ENCODE results near the gene FEN1. TPM values are rescaled to one million over a fixed set of nuclear protein-coding genes. Genes with fewer than 3 reads are reported as not detected.

Gene FEN1
- total RNA-seq, 2 donors from 2014 or later = 2.6 to 3.4 TPM

DNA sequence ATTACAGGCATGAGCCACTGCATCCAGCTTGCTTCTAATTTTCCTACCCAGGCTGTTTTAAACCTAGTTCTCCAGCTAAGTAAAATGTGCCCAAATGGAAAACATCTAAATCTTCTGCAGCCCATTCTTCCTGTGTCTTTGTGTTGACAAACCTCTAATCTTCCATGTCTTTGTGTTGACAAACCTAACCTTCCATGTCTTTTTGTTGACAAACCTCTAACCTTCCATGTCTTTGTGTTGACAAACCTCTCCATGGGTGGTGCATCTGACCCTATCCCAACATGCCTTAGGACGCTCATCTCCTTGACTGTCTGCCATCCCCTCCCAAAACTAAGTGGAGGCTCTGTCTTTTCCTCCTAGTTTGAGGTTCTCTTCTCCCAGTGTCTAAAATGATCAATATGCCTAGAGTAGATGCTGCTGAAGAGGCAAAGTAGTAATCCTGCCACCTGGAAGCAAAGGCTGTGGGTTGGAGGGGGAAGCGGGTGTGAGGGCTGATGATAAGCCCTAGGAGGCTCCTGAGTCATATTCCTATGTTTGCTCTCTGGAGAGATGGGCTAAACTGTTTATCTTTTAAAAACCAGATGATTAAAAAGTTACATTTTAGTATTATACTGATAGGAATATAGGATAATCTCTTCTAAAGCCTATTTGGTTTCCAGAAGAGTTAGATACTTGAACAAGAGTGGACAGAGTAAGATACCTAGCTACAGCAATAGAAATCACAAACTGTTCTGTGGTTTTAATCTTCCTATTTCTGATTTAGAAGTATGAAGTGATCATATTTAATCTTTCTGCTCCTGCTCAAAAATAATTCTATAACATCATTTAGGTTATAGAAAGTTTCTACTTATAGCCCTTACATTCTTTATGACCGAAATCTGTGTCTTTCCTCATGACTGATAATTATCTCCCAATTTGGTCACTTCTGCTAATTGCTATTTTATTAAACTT is 7.9 kb downstream of the FEN1 start:
- Histone ChIP-seq H3K4me1 (peaks cover 8% of the 10 kb centered on the region), H3K4me3 (no peak overlapping the region), H3K27me3 (no peaks in the 10 kb centered on the region), H3K36me3 (replicated peaks in 1 of 2; ENCODE audit: insufficient read depth in 1 of 2, low read depth in 2 of 2) (peaks cover 0 to 5% of the 10 kb centered on the region in 2 donors), H3K27ac (no peak overlapping the region), H3K9me3 (no peaks in the 10 kb centered on the region)
- TF ChIP-seq POLR2A (IDR thresholded peaks at IDR 0.05) = no peak
- TF ChIP-seq, protein P1, sequence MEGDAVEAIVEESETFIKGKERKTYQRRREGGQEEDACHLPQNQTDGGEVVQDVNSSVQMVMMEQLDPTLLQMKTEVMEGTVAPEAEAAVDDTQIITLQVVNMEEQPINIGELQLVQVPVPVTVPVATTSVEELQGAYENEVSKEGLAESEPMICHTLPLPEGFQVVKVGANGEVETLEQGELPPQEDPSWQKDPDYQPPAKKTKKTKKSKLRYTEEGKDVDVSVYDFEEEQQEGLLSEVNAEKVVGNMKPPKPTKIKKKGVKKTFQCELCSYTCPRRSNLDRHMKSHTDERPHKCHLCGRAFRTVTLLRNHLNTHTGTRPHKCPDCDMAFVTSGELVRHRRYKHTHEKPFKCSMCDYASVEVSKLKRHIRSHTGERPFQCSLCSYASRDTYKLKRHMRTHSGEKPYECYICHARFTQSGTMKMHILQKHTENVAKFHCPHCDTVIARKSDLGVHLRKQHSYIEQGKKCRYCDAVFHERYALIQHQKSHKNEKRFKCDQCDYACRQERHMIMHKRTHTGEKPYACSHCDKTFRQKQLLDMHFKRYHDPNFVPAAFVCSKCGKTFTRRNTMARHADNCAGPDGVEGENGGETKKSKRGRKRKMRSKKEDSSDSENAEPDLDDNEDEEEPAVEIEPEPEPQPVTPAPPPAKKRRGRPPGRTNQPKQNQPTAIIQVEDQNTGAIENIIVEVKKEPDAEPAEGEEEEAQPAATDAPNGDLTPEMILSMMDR (IDR thresholded peaks at IDR 0.05) = no peak
- DNase-seq = no peak
- no peak for ATAC-seq
- intact Hi-C loops (cut with DNase I) = loop anchor here (10.0 kb wide), 1 partner anchor 284 kb away; no protein-coding TSS in a partner anchor
- 86 to 88% methylated on average over 3 of the region's 3 CpGs for WGBS, 2 donors

DNA sequence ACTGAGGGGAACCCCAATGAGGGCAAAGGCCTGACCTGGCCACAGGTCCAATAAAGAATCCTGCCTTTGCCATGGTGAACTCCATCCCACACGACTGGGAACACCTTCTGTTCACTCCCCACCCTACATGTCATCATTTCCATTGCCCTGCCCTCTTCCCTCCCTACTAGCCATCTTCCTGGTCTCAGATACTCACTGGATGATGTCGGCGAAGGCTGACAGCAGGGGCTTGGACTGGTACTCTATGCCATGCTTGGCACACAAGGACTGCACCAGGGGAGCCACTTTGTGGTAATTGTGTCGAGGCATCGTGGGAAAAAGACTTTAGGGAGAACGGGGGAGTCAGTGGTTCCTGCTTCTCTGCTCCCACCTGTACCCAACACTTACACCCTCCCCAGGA is 9.9 kb downstream of the FEN1 start:
- 82 to 83% methylated on average over 6 of the region's 6 CpGs for WGBS, 2 donors
- DNase-seq = no peak
- no peak for TF ChIP-seq POLR2A (IDR thresholded peaks at IDR 0.05)
- TF ChIP-seq, protein P1 (IDR thresholded peaks at IDR 0.05) = no peak
- intact Hi-C loops (cut with DNase I) = loop anchor here (10.0 kb wide), 1 partner anchor 282 kb away; no protein-coding TSS in a partner anchor
- H3K9me3 ChIP-seq = no peaks in the 10 kb centered on the region
- H3K4me3 ChIP-seq = no peak overlapping the region
- no peaks in the 10 kb centered on the region for H3K36me3 ChIP-seq (replicated peaks in 1 of 2; ENCODE audit: insufficient read depth in 1 of 2, low read depth in 2 of 2)
- no peak for ATAC-seq
- H3K4me1 ChIP-seq = peaks cover 2% of the 10 kb centered on the region
- no peak overlapping the region for H3K27ac ChIP-seq
- no peaks in the 10 kb centered on the region for H3K27me3 ChIP-seq

GRCh38 chr11:61803889-61804647 is 11.4 kb downstream of the FEN1 start:
- no peaks in the 10 kb centered on the region for H3K27me3 ChIP-seq
- no peaks in the 10 kb centered on the region for H3K9me3 ChIP-seq
- no peak overlapping the region for H3K27ac ChIP-seq
- H3K36me3 ChIP-seq (replicated peaks in 1 of 2; ENCODE audit: insufficient read depth in 1 of 2, low read depth in 2 of 2) = no peaks in the 10 kb centered on the region
- no peak overlapping the region for H3K4me3 ChIP-seq
- ATAC-seq = no peak
- TF ChIP-seq, protein P1 (IDR thresholded peaks at IDR 0.05) = no peak
- TF ChIP-seq POLR2A (IDR thresholded peaks at IDR 0.05) = no peak
- WGBS, 2 donors = 83 to 90% methylated on average over 3 of the region's 3 CpGs
- intact Hi-C loops (cut with DNase I) = loop anchor here (10.0 kb wide), 1 partner anchor 281 kb away; no protein-coding TSS in a partner anchor
- no peak for DNase-seq
- no peaks in the 10 kb centered on the region for H3K4me1 ChIP-seq

DNA sequence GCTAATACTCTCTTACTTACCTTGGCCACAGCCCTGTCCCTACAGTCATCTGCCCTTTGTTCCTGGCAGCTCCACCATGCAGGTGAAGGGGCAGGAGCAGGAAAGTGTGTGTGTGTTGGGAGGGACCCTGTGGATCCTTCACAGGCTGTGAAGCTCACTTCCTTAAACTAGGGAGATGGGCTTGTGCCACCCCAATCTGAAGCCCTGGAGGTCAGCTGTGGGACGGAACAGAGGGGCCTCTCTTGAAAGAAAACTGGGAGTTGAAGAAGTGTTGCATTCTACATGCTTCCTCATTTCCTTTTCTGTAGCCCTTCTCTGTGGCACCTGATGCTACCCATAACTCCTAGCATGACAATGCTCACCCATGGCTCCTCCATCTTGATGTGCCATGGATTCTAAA is 12.4 kb downstream of the FEN1 start:
- H3K9me3 ChIP-seq = no peaks in the 10 kb centered on the region
- DNase-seq = no peak
- 78 to 100% methylated on average over 1 of the region's 1 CpG for WGBS, 2 donors
- no peaks in the 10 kb centered on the region for H3K36me3 ChIP-seq (replicated peaks in 1 of 2; ENCODE audit: insufficient read depth in 1 of 2, low read depth in 2 of 2)
- no peak overlapping the region for H3K4me3 ChIP-seq
- intact Hi-C loops (cut with DNase I) = loop anchor here (10.0 kb wide), 1 partner anchor 280 kb away; no protein-coding TSS in a partner anchor
- ATAC-seq = no peak
- TF ChIP-seq, protein P1 (IDR thresholded peaks at IDR 0.05) = no peak
- no peak for TF ChIP-seq POLR2A (IDR thresholded peaks at IDR 0.05)
- no peaks in the 10 kb centered on the region for H3K4me1 ChIP-seq
- no peaks in the 10 kb centered on the region for H3K27me3 ChIP-seq
- no peak overlapping the region for H3K27ac ChIP-seq

Measured in body of pancreas (tissue), 4 donors.